ENCODE measurements around the gene FAM20A. TPM values are rescaled to one million over a fixed set of nuclear protein-coding genes. Genes with fewer than 3 reads are reported as not detected.
A peak's percentile ranks its signal among the peaks of the same experiment; 100 is the strongest.

FAM20A gene
- total RNA-seq, 2 experiments from 2014 or later, result not detected

GRCh38 chr17:68512247-68512959 lies 88.8 kb downstream of the FAM20A start, which contains the start of gene PRKAR1A:
TSS of gene PRKAR1A (plus strand) at chr17:68512430. CDS start at chr17:68515400, 2,970 bp downstream.
- POLR2A ChIA-PET, result interaction anchor here (0.6 to 1.2 kb wide), 6 partner anchors 10 to 538 kb away, joined by 3 to 4 read pairs (median 3); no protein-coding TSS in a partner anchor
- Mint-ChIP-seq H3K4me1 (ENCODE audit: low read depth) (peaks cover 59% of the 10 kb centered on the region), H3K4me3 (peak within 1 kb of the TSS; percentile 97), H3K9me3 (no peaks in the 10 kb centered on the region), H3K36me3 (ENCODE audit: low read depth) (peaks cover 32% of the 10 kb centered on the region), H3K27me3 (no peaks in the 10 kb centered on the region), H3K27ac (peak within 1 kb of the TSS; percentile 99)
- intact Hi-C loops (cut with micrococcal nuclease), result no loop called here
- ATAC-seq, result peak; percentile 86
- CTCF ChIA-PET, result interaction anchor here (1.8 to 1.9 kb wide), 2 partner anchors 15 to 22 kb away, joined by 4 to 6 read pairs; no protein-coding TSS in a partner anchor
- no peak for TF ChIP-seq CTCF (IDR thresholded peaks at IDR 0.05)
- peak; percentile 95 for DNase-seq

DNA sequence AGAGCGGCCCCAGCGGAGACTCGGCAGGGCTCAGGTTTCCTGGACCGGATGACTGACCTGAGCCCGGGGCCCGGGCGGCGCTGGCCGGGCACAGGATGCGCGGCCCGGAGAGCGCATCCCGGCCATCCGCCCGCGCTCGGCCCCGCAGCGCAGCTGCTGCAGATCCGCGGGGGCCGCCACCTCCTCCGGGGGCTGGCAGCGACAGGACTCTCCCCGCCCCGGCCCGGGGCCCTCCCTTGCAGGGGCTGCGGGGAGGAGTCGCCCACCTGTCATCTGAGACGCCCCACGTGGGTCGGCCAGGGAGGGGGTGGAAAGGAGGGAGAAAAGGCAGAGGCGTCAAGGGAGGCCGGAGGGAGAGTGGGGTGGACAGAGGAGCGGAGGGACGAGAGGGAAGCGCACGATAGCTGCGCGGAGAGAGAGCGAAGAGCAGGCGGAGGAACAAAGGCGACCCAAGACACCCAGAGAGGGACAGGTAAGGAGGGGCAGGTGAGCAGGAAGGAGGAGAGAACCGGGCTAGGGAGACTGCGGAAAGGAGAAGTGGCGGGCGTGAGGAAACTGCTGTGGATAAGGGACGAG lies 89.4 kb downstream of the FAM20A start:
- Mint-ChIP-seq H3K4me1 (ENCODE audit: low read depth) (peaks cover 60% of the 10 kb centered on the region), H3K9me3 (no peaks in the 10 kb centered on the region), H3K27me3 (no peaks in the 10 kb centered on the region), H3K27ac (peak overlapping the region; percentile 99), H3K4me3 (peak overlapping the region; percentile 96), H3K36me3 (ENCODE audit: low read depth) (peaks cover 26% of the 10 kb centered on the region)
- POLR2A ChIA-PET, result interaction anchor here (1.0 to 1.2 kb wide), 5 partner anchors 9 to 51 kb away, joined by 3 to 4 read pairs (median 4); no protein-coding TSS in a partner anchor
- DNase-seq (peak; percentile 79), ATAC-seq (peak; percentile 61)
- CTCF ChIA-PET, result interaction anchor here (1.0 to 1.9 kb wide), 3 partner anchors 15 to 22 kb away, joined by 3 to 6 read pairs (median 4); no protein-coding TSS in a partner anchor
- intact Hi-C loops (cut with micrococcal nuclease), result no loop called here
- no peak for TF ChIP-seq CTCF (IDR thresholded peaks at IDR 0.05)

DNA sequence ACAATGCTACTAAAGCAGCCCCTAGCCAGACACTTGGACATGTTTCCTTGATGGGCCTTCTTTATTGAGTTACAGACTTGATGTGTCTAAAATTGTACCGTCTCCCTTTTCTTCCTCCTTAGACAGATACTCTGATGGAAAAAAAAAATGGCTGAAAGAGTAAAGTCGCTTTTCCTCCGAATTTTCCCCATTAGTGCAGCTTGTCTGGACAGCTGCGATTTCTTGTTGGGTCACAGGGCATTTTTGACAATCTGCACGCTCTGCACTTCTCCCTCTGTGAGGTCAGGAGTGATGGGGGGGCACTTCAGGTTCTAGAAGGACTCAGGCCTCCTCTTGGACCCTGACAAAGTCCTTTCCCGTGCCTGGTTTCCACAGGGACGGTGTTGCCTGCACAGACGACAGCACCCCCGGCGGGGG lies 89.9 kb downstream of the FAM20A start:
- TF ChIP-seq CTCF (IDR thresholded peaks at IDR 0.05), result no peak
- H3K9me3 Mint-ChIP-seq, result no peaks in the 10 kb centered on the region
- ChIA-PET POLR2A (interaction anchor here (1.0 kb wide), 1 partner anchor 10 kb away, joined by 4 read pairs; no protein-coding TSS in a partner anchor), CTCF (interaction anchor here (1.0 to 1.9 kb wide), 2 partner anchors 14 to 22 kb away, joined by 3 to 4 read pairs; no protein-coding TSS in a partner anchor)
- H3K27me3 Mint-ChIP-seq, result no peaks in the 10 kb centered on the region
- DNase-seq (no peak), ATAC-seq (no peak)
- peak overlapping the region; percentile 78 for H3K27ac Mint-ChIP-seq
- intact Hi-C loops (cut with micrococcal nuclease), result no loop called here
- H3K36me3 Mint-ChIP-seq (ENCODE audit: low read depth), result peaks cover 23% of the 10 kb centered on the region
- H3K4me3 Mint-ChIP-seq, result peak overlapping the region; percentile 96
- H3K4me1 Mint-ChIP-seq (ENCODE audit: low read depth), result peaks cover 58% of the 10 kb centered on the region

DNA sequence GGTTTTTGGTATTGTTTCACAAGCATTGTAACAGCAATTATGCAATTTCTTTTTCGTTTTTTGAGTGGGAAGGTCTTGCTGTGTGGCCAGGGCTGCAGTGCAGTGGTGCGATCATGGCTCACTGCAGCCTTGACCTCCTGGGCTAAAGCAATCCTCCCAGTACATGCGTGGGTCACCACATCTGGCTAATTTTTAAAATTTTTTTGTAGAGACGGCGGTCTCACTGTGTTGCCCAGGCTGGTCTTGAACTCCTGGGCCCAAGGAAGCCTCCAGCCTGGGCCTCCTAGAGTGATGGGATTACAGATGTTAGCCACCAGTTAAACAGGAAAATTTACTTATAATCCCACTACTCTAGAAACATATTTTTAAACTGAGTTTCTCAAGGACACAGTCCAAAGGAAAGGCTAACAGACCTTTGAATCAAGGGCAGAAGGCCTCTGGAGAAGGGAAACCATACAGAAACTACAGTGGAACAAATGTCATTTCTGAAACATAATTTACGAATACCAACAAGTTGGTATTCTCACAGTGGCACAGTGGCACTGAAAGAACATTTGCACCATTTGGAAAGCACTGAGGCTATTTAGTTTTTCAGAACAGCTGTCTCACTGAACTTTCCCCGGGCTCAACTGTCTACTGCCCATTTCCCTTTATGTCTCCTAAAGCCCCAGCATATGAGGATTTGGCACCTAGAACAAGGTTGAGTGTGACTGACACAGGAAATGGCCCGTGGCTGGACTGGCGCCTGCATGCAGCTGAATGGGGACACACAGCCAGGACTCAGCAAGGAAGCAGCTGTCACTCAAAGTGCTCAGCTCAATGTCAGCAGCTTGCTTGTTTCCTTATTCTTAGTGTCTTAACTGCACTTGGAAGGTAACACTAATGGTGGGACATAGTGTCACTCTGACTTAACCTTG lies 91.8 kb downstream of the FAM20A start:
- Mint-ChIP-seq H3K4me3 (no peak overlapping the region), H3K27ac (no peak overlapping the region), H3K36me3 (ENCODE audit: low read depth) (peaks cover 12% of the 10 kb centered on the region), H3K27me3 (no peaks in the 10 kb centered on the region), H3K4me1 (ENCODE audit: low read depth) (peaks cover 42% of the 10 kb centered on the region), H3K9me3 (no peaks in the 10 kb centered on the region)
- ChIA-PET CTCF (interaction anchor here (0.7 kb wide), 1 partner anchor 43 kb away, joined by 5 read pairs; no protein-coding TSS in a partner anchor), POLR2A (interaction anchor here (1.5 kb wide), 1 partner anchor 20 kb away, joined by 4 read pairs; no protein-coding TSS in a partner anchor)
- no peak for TF ChIP-seq CTCF (IDR thresholded peaks at IDR 0.05)
- intact Hi-C loops (cut with micrococcal nuclease), result no loop called here
- ATAC-seq, result no peak
- DNase-seq, result peak; percentile 28
